RCC 7860 (cell line): ENCODE results near the gene PLCH1.

Source experiments
- DNase-seq: peaks from one replicate; pipeline ENCODE4 v3.0.0-alpha.2; 2015; ENCODE audit warnings: low spot score
- FAIRE-seq: peaks from 2 replicates; lab custom pipeline; 2012; peaks lifted over from hg19 to GRCh38; lab: Jason Lieb, UNC

Gene PLCH1

DNA sequence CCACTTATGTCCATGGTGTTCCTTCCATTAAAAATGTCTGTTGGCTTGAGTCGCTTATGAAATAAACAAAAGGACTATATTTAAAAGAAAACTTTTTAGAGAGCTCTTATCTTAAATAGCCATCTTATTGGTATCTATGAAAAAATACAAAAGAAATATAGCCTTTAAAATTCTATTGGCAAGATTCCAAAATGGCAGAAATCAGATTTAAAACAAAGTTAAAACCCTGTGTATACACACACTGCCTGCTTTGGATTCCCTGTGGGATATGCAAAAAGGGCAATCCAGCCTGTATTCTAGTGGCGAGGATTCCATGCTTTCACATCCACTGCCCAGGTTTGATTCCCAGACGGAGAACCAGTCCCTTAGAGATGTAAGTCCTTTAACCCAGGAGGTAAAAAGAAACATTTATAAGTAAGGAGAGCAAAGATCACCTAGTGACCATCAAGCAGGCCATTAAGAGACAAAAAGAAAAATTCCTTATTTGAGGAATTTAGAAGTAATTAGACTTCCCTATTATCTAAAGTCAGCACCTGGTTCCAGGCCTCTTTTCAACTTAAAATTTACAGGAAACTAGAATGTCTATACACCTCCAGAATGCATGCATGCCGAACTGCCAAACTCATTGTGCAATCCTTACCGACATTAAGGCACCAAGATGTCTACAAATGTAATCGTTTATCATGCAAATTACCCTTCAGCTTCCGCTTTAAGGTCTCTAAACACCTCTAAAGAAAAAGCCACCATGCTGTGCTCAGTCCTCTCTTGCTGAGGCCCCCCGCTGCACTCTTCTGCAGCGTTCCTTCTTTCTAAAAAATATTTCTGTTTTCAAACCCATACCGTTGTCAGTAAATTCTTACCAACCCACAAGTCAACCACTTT lies 381.8 kb downstream of the PLCH1 start:
- FAIRE-seq (no peak), DNase-seq (no peak)

DNA sequence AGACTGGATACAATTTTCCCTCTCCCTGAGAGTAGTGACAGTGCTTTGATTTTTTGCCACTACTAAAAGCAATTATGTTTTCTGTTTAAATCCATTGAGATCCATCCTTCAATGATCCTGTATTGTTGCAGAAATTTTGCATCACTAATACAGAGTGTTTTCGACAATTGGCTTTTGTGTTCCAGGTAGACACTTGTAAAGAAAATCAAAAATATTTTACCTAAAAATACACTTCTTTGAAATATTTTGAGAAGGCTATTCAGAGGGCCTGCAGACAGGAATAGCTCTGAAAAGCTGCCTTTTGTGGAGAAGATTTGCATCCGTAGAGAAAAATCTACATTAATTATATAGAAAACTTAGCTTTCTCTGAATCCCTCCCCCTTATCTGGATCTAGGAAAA lies 384.6 kb downstream of the PLCH1 start:
- DNase-seq: no peak

DNA sequence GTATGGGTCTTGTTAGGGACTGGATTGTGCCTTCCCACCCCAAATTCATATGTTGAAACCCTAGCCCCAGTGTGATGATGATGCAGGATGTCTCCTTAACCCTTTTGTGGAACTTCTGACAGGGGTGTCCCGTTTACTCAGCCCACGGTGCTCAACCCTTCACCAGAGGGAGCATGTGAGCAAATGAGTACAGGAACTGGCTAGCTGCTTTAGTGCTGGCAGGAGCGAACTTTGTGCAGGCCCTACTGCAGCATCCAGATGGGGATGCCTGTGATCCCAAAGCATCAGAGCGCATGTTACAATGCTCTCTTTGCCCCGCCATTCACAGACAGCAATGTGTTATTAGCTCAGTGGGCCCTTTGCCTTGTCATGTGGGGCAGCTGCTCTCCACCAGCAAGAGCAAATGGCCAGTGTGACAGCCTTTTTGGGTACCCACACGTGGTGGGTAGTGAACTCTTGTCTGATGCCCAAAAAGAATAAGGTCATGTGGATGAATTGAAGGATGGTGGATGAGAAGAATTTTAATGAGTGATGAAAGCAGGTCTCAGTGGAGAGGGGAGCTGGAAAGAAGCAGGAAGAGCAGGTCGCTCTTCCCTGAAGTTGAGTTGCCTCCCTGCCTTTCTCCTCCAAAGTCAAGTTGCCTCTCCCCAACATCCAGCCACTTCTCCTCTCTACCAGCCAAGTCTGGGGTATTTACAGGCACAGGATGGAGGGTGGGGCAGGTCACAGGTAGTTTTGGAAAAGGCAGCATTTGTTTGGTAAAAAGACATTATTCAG lies 388.1 kb downstream of the PLCH1 start:
- no peak for DNase-seq
- no peak for FAIRE-seq

More for the DNA sequence above, 384.6 kb downstream of the PLCH1 start:
- no peak for FAIRE-seq

DNA sequence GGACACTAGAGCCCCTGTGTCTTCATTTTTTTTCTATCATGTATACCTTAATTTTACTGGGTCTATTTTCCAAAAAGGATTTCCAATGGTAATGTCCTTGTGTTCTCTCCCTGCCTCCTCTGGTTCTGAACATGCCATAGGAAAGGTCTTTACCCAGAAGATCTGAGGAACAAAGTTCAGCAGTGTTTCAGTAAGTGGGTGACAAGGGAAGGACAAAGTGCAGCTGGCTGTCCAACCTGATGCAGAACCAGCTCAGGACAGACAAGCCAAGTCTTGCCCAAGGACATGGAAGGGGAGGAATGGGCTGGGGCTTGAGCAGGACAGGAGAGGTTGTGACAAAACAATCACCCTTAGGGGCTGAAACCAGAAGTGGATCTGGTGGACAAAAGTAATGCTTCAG lies 390.2 kb downstream of the PLCH1 start:
- DNase-seq (no peak), FAIRE-seq (no peak)

DNA sequence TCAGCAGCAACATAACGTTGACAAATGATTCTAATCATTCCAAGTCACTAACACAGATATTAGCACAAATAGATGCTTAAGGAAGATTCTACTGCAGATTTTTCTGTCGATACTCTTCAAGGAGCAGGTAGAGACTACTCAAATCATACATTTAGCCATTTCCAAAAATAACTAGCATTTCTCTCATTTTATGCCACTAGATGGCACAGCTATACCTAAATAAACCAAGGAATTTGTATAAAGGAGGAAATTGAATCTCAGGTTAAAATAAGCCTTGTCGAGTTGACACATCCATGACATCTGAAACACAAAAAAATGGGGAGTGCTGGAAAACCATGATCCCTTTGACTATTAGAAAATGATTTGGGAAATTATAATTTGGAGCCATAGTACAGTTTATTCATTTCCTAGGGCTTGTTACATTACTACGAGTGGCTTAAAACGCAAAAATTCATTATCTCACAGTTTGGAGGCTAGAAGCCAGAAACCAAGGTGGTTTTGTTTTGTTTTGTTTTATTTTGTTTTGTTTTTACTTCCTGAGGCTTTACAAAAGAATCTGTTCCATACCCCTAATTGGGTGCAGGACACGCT lies 391.9 kb downstream of the PLCH1 start:
- FAIRE-seq (peak; percentile 53), DNase-seq (peak; percentile 32)

DNA sequence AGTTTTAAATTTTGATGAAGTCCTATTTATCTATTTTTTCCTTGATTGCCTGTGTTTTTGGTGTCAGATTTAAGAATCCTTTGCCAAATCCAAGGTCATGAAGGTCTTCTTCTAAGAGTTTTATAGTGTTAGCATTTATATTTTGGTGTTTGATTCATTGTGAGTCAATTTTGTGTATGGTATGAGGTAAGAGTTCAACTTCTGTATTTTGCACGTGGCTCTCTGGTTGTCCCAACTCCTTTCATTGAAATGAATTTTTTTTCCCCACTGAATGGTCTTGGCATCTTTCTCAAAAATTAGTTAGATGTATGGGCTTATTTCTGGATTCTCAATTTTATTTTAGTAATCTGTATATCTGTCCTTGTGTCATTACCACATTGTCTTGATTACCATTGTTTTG lies 394.3 kb downstream of the PLCH1 start:
- no peak for DNase-seq
- no peak for FAIRE-seq

DNA sequence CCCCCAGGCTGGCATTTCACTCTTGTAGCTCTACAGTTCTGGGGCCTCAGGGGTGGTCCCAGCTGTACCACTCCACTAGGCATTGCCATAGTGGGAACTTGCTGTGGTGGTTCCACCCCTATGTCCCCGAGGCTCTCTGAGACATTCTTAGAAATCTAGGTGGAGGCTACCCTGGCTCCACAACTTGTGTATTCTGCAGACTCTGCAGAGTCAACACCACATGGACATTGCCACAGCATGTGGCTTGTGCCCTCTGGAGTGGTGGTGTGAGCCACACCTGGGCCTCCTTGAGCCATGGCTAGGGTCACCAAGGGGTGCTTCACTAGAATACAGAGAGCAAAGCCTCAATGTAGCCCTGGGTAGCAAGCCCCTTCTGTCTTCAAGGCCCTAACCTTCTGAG lies 397.0 kb downstream of the PLCH1 start:
- DNase-seq (no peak), FAIRE-seq (no peak)

DNA sequence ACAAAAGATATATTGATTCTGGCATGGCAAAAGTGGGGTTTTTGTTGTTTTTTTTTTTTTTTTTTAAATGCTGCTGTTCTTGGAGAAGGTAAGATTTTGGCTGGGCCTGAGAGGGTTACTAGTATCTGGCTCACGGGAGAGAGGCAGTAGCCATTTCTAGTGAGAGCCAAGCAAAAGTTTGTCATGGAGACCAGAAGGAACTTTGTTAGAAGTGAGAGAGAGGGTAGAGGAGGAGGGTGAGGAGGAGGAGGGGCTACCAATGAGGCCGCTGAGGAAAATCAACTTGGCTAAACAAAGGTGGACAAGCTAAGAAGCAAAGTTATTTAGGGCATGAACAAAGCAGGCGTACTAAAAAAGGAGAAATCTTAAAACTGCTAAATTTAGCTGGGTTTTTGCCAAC lies 402.5 kb downstream of the PLCH1 start:
- DNase-seq: no peak
- FAIRE-seq: no peak

DNA sequence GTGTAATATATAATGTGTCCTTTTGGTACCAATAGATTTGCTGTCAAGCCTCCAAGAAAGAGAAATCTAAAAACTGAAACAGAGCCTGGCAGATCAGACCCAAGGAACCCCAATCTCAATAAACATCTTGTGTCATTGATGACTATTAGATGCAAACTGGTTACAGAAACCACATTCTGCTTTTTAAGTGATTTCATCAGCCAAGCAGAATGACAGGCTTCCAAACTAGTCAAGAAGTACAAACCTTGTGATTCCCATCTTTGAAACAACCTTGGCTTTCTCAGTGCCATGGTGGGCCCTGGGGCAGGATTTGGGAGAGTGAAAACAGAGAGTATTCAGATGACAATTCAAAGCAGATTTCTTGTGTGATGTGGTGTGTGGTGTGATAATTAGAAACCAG lies 405.8 kb downstream of the PLCH1 start:
- no peak for DNase-seq
- no peak for FAIRE-seq

DNA sequence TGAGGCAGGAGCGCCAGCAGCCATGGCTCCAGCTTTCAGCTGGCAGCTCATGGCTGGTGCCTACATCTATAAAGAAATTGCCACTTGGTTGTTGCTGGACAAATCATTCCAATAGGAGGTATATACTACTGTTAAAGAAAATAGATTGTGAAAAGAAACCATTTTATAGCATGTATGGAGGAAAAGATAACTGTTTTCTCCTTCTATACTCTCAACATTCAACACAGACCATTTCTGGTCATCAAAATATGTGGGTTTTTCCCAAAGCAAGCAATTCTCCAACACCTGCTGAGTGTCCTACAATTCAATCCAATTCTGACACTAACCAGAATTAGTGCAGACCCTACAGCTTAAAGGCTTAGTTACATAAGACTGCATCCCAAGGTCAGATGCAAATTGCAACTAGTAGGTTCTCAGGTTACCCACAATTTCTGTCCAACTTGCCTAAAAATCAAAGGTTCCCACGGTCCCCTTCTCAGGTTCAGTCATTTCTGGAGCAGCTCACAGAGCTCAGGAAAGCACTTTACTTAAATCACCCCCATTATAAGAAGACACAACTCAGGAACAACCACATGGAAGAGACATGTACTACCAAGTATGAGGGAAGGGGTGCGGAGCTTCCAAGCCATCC lies 409.0 kb downstream of the PLCH1 start:
- FAIRE-seq (no peak), DNase-seq (no peak)

DNA sequence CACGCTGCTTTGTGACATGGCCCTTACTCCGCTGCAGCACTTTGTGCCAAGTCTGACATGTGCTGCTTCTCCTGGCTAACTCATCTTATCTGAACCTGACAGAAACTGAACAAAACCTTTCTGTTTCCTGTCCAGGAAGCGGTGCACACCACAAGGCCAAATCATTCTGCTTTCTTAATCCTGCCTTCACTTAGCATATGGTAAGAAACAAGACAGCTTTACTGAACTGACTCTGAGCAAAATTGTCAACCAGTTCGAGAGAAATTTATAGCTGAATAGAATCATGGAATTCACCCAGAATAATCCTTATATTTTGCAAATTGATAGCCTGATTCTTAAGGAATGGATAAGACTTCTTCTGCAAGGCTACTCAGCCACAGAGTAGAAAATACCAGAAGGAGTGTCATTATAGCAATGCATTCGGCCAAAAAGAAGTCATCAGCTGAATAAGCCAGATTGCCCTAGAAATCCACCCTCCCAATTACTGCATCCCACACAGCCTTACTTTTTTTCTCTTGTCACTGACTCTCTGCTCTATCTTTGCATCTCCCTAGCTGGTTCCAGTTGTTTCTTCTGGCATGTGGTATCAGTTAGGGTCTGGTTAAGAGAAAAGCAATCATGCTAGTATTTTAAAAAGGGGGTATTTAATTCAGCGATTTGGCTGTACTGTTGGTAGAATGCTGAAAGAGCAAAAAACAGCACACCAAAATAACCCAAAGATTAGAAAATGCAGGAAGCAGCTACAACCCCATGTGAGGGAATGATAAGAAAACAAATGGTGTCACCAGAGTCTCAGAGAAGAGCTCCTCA lies 409.8 kb downstream of the PLCH1 start:
- FAIRE-seq (no peak), DNase-seq (no peak)

DNA sequence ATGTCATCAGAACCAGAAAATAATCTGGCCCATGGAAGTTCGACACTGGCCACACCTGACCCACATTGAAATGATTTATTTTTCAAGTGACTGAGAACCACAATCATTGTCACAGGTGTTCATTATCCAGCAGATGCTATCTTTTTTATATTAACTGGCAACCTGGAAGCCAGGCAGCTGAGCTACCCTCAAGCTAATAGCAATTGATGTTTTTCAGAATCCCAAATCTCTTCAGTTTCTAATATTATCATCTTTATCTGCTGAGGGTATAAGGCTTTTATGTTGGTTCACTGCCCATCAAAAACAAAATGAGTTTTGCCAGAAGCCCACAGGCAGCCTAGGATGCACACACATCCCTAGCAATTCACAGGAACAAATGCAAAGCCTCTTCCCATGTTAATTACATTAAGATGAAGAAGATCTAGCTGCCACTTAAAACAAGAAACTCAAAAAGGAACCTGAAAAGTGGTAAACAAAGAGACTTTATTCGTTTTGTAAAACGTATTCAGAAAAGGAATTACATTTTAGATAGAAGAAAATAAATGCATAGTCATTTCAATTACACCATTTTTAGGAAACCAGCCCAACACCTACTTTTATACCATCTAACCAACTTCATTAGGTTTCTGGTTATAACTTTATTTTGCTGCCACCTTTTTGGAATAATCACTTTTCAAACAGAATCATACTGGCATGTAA lies 410.5 kb downstream of the PLCH1 start:
- no peak for DNase-seq
- no peak for FAIRE-seq

DNA sequence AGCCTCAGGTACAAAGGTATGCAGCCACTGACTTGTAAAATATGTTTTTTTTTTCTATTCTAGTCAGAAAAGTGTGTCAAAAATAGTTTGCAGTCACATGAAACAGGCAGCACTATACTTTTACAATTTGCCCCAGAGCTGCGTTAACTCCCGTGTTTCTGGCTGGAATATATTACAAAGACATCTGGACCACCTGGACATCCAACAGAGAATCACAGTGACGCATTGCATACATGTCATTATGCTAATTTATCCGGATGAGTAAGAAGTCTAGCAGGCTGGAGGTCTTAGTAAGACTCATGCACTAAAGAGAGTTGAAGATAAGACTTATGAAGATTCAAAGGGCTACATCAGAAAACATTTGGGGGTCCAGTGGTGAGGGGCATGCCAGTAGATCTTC lies 412.2 kb downstream of the PLCH1 start:
- FAIRE-seq (no peak), DNase-seq (no peak)

DNA sequence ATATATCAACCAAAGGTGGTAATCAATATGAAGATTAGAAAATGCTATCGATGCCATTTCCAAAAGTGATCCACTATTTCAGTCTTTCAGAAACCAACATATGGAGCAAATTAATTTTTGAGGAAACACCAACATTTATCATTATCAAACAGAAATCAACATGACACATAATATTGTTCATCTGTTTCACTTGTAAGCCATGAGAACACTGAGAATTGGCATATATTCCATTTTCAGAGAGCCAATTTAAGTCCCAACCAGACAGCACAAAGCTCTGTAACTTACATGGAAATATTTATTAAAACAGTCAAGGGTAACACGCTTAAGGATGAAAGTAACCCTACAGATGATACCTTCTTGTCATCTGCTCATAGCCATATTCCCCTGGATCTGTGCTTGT lies 413.8 kb downstream of the PLCH1 start:
- DNase-seq: no peak
- no peak for FAIRE-seq

DNA sequence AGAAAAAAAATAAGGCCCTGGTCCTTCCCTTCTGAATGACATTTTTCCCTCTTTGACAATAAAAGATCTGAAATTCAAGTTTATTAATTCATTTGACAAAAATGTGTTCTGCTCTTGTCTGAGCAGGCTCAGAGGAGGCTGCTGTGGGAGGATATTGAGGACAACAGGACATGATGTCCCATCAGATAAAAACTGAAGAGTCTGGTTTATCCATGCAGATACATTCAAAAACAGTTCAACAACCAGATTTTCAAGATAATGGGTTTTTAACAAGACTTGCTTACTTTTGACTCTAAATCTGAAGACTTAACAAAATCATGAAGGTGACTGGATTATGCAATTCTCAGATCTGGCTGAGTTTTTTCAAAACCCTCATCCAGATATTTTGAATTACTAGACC lies 414.5 kb downstream of the PLCH1 start:
- FAIRE-seq (no peak), DNase-seq (no peak)

DNA sequence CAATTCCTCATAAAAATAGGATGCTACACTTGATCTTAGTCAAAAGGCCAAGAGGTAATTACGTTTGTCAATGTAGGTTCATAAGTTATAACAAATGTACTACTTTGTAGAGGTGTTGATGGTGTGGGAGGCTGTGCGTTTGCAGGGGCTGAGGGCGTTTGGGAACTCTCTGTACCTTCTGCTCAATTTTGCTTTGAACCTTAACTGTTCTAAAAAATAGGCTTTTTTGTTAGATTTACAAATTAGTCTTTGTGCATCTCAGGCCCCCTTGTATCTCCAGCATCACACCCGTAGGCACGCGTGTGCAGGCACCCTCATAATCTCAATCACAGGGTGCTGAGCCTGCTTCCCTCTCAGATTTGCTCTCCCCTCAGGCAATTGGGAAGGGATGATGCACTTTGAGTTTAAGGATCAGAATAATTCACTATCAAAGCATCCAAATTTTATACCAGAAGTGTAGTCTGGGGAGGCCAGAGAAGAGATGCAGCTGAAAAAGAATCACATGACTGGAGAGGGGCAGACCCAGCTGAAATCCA lies 415.3 kb downstream of the PLCH1 start:
- no peak for FAIRE-seq
- DNase-seq: no peak

DNA sequence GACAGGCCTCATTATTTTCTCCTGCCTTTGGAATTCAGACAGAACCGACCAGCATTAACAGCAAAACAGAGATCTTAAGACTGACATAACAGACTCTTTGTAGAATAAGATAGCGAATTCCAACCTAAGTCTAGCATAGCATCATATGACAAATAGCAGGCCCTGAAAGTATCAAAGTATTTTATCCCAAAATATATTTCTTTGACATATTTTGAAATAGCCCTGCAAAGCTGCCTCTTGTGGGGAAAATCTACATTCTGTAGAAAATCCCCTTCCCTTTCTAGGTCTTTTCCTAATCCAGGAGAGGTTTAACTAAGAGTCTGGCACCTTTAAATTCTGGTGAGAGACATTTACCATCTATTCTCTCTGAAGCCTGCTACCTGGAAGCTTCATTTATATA lies 417.0 kb downstream of the PLCH1 start:
- FAIRE-seq (no peak), DNase-seq (no peak)

DNA sequence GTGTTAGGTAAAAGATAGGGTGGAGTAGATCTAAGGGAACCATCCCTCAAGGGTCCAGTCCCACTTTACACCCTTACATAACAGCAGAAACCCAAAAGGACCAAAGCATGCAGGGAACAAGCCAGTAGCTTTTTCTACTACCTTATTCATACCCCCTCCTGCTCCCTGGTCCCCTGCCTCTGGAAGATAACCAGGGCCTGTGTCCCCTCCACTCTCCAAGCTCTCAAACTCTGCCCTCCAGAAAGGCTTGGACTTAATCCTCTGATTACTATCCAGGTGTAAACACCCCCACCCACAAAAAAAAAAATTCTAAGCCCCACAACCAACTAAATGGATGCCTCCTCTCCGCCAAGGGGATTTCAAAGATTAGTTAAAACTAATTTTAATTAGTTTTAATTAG lies 417.4 kb downstream of the PLCH1 start:
- DNase-seq: no peak
- no peak for FAIRE-seq

DNA sequence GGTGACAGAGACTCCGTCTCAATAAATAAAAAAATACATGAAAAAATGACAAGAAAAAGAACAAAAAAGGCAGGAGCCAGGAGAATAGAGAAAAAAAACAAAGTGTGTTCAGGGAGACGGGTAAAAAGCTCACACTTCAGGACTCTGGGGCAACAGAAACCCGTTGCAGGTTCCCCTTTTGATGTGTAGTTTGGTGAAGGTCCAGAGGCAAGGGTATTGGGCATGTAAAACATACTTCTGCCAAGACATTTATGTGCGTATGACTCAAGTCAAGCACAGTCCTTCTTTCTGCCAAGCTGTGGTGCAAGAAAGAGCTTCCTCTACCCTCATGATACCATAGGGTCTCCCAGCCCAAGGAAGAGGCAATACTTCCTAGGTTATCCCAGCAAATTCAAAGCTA lies 418.0 kb downstream of the PLCH1 start:
- no peak for FAIRE-seq
- no peak for DNase-seq

DNA sequence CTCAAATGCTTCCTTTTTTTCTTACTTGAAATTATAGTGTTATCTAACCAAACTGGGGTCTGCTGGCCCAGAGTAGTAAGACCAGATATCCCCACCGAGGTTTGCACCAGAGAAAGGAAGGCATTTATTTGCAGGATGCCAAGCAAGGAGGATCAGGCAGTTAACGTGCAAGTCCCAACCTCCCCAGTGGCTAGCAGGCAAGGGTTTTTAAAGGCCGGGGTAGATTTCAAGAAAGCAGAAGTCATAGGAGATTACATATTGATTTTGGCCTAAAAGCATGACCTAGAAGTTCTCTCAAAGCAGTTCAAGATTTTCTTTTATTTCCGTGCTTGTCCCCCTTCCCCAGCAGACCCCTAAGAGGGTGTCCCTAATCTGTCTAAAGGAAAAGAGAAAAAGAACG lies 418.6 kb downstream of the PLCH1 start:
- no peak for FAIRE-seq
- DNase-seq: no peak
